ENCODE data around the gene NOTCH1.

Gene NOTCH1

DNA sequence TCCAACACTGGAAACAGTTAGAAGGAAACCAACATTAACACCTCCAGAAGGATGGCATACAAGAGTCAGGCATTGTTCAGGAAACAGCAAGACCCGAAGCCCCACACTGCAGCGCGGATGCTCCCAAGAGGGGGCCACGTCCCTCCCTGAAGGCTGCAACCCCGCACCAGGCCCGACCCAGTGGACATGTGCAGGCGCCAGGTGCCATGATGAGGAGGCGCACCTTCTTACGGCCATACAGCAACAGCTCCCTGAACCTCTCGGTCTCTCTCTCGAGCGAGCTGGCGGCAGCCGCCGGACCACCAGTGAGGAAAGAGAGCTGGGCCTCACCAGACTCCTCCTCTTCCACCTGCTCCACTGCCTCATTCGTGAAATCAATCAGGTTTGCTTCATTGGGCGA lies 83.2 kb downstream of the NOTCH1 start:
- DNase-seq, result no peak

DNA sequence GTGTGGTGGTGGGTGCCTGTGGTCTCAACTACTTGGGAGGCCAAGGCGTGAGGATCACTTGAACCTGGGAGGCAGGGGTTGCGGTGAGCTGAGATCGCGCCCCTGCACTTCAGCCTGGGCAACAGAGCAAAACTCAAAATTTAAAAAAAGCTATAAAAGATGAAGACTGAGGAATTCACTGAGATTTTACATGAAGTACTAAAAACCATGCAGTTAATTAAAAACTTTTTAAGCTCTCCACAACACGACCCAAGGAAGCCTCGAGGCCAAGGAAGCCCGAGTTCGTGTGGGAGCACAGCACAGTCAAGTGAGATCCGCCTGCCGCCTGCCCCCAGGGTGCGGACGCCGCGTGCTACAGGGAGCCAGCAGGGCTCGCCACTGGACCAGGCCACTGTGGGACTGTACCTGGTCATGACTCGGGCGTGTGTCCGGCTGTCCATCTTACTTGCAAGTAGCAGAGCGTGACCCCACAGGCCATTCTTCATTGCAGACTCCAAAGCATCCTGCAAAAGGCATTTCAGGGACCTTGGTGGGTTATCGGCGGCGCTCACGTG lies 85.0 kb downstream of the NOTCH1 start:
- no peak for DNase-seq

DNA sequence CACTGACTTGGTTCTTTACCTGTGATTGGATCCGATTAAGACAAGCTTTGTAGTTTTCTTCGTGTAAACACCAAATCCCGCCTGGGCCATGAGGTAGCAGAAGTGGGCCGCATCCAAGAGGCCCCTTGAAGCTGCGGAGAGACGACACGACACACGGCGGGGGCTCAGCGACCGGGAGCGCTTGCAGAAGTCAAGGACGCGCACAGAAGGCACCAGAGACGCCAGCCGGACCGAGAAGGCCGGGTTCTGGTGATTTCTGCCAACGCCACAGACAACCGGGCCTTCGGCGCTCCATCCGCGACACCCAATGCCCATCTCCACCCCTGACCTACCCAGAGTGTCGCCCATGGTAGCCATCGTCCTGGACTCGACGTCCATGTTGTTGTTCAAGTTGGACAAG lies 86.4 kb downstream of the NOTCH1 start:
- DNase-seq, result no peak

DNA sequence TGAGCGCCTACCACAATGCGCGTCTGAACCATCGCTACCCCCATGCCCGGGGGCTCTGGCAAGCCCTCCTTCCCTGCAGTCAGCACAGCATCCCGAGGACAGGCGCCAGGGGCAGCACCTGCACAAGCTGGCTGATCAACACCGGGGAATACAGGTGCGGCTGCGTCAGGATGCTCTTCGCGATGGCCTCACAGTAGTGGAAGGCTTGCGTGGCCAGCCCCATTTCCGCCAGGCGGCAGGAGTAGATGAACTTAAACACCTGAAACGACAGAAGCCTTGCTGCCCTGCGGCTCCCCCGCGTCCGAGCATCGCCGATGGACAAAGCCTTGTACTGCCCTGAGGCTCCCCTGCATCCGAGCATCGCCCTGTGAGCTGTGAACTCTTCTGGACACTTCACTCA lies 88.5 kb downstream of the NOTCH1 start:
- DNase-seq, result no peak

DNA sequence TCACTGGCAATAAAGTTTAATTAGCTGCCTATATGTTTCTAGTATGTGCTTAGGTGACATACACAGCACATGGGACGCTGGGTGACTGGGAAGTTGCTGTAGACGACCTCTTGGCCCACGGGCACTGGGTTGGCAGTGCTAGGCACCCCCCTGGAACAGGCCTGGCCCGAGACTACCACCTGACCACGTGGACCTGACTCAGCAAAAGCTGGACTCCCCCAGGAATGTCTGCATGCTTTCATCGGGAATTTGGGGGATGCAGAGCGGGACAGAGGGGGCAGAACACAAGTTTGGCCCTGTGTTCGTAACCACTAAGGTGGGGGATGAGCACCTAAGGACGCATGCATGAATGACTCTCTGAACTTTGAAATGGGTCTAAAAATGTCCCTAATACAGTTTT lies 89.6 kb downstream of the NOTCH1 start:
- no peak for DNase-seq

DNA sequence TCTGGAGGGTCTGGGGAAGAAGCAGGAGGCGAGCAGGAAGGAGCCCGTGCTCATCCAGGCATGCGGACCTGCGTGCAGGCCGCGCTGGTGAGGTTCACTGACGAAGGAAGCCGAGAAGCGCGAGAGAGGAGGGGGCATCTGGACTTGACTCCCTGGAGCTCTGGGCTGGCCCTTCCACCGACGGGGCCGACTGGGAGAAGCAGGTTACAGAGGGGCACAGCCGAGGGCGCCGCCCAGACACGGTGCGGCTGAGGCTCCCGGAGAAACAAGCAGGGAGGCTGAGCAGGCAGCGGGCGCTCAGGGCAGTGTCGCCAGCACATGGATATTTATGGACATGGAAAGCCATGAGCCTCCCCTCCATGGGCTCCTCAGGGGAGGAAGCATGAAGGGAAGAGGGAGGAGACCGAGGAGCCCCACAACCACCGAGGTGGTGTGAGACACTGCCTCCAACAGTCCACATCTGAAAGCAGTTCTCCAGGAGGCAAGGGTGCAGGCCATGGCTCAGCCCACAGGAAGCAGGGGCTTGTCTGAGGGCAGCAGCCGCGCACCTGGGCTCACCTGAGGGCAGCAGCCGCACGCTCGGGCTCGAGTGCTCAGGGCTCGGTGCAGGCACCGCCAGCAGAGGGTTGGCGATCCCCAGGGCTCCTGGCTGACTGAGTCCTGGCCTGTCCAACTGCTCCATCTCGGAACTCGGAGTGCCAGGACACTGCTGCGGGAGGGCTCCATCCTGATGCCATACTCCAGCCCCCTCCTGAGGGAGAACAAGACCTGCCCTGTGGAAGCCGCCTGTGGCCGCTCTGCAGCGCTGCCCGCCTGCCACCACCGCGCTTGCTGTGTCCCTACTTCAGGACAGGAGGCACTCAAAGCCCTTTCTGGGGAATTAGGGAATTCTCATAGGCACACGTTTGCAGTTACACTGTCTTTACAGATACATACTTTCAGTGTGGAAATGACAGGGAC lies 90.5 kb downstream of the NOTCH1 start:
- no peak for DNase-seq

DNA sequence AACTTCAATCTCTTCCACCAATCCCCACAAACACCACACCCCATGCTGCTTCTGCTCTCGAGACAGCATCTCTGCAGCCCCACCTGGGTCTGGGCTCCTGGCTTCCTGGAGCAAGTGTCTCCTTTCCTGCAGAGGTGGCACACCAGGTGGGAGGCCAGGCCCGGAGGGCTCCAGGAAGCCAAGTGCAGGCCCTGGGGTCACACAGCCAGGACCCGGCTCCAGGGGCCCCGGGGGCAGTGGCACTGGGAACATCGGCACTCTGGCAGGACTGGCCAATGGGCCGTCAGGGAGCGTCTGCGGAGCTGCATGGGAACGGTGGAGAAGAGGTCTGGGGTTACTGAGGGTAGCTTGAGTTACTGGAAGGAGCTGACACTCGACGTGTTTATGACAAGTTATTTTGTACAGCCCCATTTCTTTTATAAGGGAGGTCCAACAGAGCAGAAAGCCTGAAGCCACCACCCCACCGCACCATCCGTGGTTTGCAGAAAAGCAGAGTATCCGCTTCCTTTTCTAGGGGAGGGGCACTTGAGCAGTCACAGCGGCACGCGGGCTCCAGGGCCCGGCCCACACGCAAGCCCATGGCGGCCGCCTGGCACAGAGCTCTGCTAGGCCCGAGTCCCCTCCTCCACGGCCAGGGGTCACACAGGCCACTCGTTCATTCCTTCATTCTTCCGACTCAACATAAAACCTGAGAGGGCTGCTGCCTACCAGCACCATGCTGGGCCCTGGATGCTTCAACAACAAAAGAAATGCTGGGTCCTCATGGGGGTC lies 91.6 kb downstream of the NOTCH1 start:
- no peak for DNase-seq

DNA sequence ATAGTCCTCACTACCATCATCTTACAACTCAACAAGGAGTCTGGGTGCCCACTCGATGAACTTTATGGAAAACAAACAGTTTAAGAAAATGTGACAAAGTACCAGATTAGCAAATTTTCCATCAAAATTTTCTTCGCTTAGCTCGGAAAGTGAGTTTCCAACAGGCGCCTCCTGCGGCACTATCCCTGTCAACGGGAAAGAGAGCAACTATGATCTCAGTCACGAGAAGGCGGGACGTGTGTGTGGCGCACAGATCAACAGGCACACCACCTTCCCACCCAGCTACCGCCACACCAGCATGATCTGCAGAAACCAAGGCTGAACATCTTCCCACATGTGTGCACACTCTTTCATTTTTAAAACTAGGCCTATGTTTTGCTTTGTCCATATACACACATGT lies 92.5 kb downstream of the NOTCH1 start:
- no peak for DNase-seq

DNA sequence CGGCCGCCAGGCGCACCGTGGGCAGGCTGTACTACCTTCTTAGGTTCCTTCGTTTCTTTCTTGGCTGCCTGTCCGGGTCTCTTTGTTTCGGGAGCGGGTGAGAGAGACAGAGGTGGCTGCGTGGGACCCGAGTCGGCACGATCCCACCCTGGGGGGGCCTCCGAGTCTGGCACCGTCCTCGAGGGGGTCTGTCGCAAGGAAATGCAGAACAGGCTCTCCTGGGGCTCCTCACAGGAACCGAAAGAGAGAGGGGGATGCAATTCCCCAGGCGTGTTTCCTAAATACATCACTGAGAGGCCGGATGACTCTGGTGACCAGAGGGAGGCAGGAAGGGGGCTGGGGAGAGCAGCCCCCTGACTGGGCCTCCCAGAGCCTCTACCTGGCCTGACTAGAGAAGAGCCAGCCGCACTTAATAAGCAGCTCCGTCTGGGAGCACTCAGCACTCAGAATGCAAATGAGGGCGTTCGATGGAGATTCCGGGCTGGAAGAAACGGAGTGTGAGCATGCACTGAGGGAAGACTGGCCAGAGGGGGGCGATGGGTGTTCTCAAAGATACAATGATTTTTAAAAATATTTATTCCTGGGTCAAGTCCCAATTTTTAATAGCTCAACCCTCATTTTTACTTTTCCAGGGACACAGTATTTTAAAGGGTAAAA lies 94.5 kb downstream of the NOTCH1 start:
- no peak for DNase-seq

DNA sequence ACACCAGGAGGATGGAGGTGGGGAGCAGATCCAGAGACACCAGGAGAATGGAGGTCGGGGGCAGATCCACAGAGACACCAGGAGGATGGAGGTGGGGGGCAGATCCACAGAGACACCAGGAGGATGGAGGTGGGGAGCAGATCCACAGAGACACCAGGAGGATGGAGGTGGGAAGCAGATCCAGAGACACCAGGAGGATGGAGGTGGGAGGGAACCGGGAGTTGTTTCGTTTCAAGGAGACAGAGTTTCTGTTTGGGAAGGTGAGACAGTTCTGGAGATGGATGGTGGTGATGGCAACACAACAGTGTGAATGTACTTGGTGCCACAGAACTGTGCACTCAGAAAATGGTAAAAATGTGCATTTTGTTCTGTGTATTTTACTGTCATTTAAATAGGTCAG lies 97.2 kb downstream of the NOTCH1 start:
- DNase-seq, result no peak

DNA sequence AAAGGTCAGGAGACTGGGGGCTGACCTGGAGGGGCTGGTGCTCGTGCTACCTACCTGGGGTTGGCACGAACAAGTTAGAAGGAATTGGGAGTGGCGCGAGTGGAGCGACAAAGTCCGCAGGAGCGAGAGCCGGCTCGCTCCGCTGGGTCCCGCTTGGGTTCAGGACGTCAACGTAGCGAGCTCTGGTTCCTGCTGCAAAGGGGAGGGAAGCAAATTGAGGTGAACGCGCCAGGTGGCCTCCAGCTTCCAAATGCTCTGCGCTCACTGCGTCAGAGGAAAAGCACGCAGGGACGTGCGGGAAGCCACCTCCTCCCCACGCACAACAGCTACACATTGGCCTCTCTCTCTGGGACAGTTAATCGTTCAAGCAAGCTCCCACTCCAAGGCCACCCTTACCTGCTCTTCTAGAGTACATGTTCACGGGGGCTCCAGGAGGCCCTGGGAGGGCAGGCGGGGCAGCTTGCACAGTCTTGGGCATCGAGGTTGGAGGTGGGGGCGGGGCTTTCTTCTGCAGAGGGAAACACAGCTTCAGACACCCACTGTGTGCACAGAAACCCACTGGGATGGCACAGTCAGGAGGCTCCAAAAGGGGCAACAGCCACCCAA lies 98.6 kb downstream of the NOTCH1 start:
- DNase-seq, result no peak

DNA sequence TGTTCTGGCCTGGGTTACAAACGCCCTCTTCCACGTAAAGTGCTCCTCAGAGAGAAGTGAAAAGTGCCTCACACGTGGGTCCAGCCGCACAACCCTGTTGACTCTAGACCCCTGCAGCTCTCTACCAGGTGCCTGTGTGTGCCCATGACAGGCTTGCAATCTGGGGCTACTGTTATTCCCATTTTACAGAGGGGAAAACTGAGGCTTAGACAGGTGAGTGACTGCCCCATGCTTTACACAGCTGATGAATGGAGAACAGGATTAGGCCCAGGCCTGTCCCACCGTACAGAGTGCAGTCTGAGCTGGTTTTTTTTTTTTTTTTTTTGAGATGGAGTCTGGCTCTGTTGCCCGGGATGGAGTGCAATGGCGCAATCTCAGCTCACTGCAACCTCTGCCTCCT lies 100.0 kb downstream of the NOTCH1 start:
- DNase-seq, result no peak
